Mesodermal cell (in vitro differentiated cells): Measurements from ENCODE around the gene TMEFF2.

ENCODE experiments used
- H3K27ac ChIP-seq: 2 replicates; pipeline ENCODE4 v1.7.0; 2013; ENCODE audit warnings: mild to moderate bottlenecking, low read depth, low read length, moderate library complexity; ENCODE audit not compliant: severe bottlenecking
- H3K36me3 ChIP-seq: 2 replicates; pipeline ENCODE4 v1.7.1; 2013; ENCODE audit warnings: mild to moderate bottlenecking, low read length, moderate library complexity; ENCODE audit not compliant: control insufficient read depth, insufficient read depth
- H3K4me1 ChIP-seq: one replicate; pipeline ENCODE4 v1.7.1; 2013; ENCODE audit warnings: mild to moderate bottlenecking, low read length; ENCODE audit not compliant: insufficient read depth, control insufficient read depth, poor library complexity, severe bottlenecking
- H3K4me3 ChIP-seq: 2 replicates; pipeline ENCODE4 v1.7.0; 2013; ENCODE audit warnings: low read length, control low read depth, mild to moderate bottlenecking; ENCODE audit not compliant: insufficient read depth, poor library complexity, severe bottlenecking; ENCODE audit errors: extremely low read depth
- H3K9me3 ChIP-seq: 2 replicates; pipeline ENCODE4 v1.7.1; 2013; ENCODE audit warnings: mild to moderate bottlenecking, low read length, moderate library complexity; ENCODE audit not compliant: control insufficient read depth
- WGBS, 2 experiments: methylation state at CpG; one replicate each; pipeline ENCODE4 v1.1.5; 2013; ENCODE audit warnings: missing lambda C conversion rate in 2 of 2; ENCODE audit not compliant: insufficient coverage in 2 of 2; 5-methylcytosine and 5-hydroxymethylcytosine counted together

TMEFF2 gene

GRCh38 chr2:192023006-192023405, 171.7 kb downstream of the TMEFF2 start:
- Histone ChIP-seq H3K4me3 (no peak overlapping the region), H3K27ac (no peak overlapping the region), H3K36me3 (no peaks in the 10 kb centered on the region), H3K4me1 (no peaks in the 10 kb centered on the region), H3K9me3 (no peaks in the 10 kb centered on the region)
- no CpG with 5 or more reads among the region's 3 CpGs for WGBS, 2 experiments

- H3K4me3 ChIP-seq: no peak overlapping the region
- H3K36me3 ChIP-seq: no peaks in the 10 kb centered on the region
- H3K9me3 ChIP-seq: no peaks in the 10 kb centered on the region
- H3K27ac ChIP-seq: no peak overlapping the region
- H3K4me1 ChIP-seq: no peaks in the 10 kb centered on the region
Measured at GRCh38 chr2:192017844-192018243, 176.9 kb downstream of the TMEFF2 start.

- WGBS, 2 experiments: 67 to 100% methylated on average over 1 of the region's 1 CpG
- Histone ChIP-seq H3K27ac (no peak overlapping the region), H3K36me3 (no peaks in the 10 kb centered on the region), H3K4me1 (no peaks in the 10 kb centered on the region), H3K4me3 (no peak overlapping the region), H3K9me3 (no peaks in the 10 kb centered on the region)
Measured at GRCh38 chr2:192016265-192016664, 178.5 kb downstream of the TMEFF2 start.

GRCh38 chr2:192013211-192013610, 181.5 kb downstream of the TMEFF2 start:
- no peaks in the 10 kb centered on the region for H3K36me3 ChIP-seq
- no peak overlapping the region for H3K4me3 ChIP-seq
- no peak overlapping the region for H3K27ac ChIP-seq
- no peaks in the 10 kb centered on the region for H3K4me1 ChIP-seq
- H3K9me3 ChIP-seq: no peaks in the 10 kb centered on the region
- WGBS, 2 experiments: 91 to 98% methylated on average over 5 to 6 of the region's 6 CpGs

- H3K4me1 ChIP-seq: no peaks in the 10 kb centered on the region
- 88 to 92% methylated on average over 1 of the region's 1 CpG for WGBS, 2 experiments
- H3K27ac ChIP-seq: no peak overlapping the region
- no peak overlapping the region for H3K4me3 ChIP-seq
- H3K9me3 ChIP-seq: no peaks in the 10 kb centered on the region
- H3K36me3 ChIP-seq: no peaks in the 10 kb centered on the region
Measured at GRCh38 chr2:192011196-192011595, 183.5 kb downstream of the TMEFF2 start.

GRCh38 chr2:192010073-192010472, 184.7 kb downstream of the TMEFF2 start:
- WGBS, 2 experiments: 95 to 100% methylated on average over 2 to 4 of the region's 5 CpGs
- Histone ChIP-seq H3K9me3 (no peaks in the 10 kb centered on the region), H3K4me1 (no peaks in the 10 kb centered on the region), H3K36me3 (no peaks in the 10 kb centered on the region), H3K4me3 (no peak overlapping the region), H3K27ac (no peak overlapping the region)

GRCh38 chr2:192007581-192008228, 187.0 kb downstream of the TMEFF2 start:
- 86 to 97% methylated on average over 2 to 3 of the region's 5 CpGs for WGBS, 2 experiments
- no peak overlapping the region for H3K4me3 ChIP-seq
- no peak overlapping the region for H3K27ac ChIP-seq
- H3K9me3 ChIP-seq: no peaks in the 10 kb centered on the region
- H3K4me1 ChIP-seq: no peaks in the 10 kb centered on the region
- no peaks in the 10 kb centered on the region for H3K36me3 ChIP-seq

- no peaks in the 10 kb centered on the region for H3K36me3 ChIP-seq
Measured at GRCh38 chr2:192005211-192005610, 189.5 kb downstream of the TMEFF2 start.

GRCh38 chr2:192004188-192004963, 190.4 kb downstream of the TMEFF2 start:
- H3K27ac ChIP-seq: no peak overlapping the region

More at GRCh38 chr2:192005211-192005610, 189.5 kb downstream of the TMEFF2 start:
- Histone ChIP-seq H3K27ac (no peak overlapping the region), H3K4me1 (no peaks in the 10 kb centered on the region), H3K4me3 (no peak overlapping the region), H3K9me3 (no peaks in the 10 kb centered on the region)
- 100% methylated on average over 1 of the region's 3 CpGs; no CpG with 5 or more reads in 1 of the 2 experiments for WGBS, 2 experiments

GRCh38 chr2:192002418-192002817, 192.3 kb downstream of the TMEFF2 start:
- Histone ChIP-seq H3K27ac (no peak overlapping the region), H3K4me1 (no peaks in the 10 kb centered on the region), H3K4me3 (no peak overlapping the region), H3K9me3 (no peaks in the 10 kb centered on the region), H3K36me3 (no peaks in the 10 kb centered on the region)
- 74 to 84% methylated on average over 3 to 5 of the region's 8 CpGs for WGBS, 2 experiments

More at GRCh38 chr2:192004188-192004963, 190.4 kb downstream of the TMEFF2 start:
- Histone ChIP-seq H3K9me3 (no peaks in the 10 kb centered on the region), H3K4me1 (no peaks in the 10 kb centered on the region), H3K36me3 (no peaks in the 10 kb centered on the region), H3K4me3 (no peak overlapping the region)
- WGBS, 2 experiments: 90% methylated on average over 2 of the region's 5 CpGs; no CpG with 5 or more reads in 1 of the 2 experiments
